T-cell (primary cell): Measurements from ENCODE around the gene RNF213. TPM values are rescaled to one million over a fixed set of nuclear protein-coding genes. Genes with fewer than 3 reads are reported as not detected.
A peak's percentile ranks its signal among the peaks of the same experiment; 100 is the strongest.

ENCODE experiments used
- ATAC-seq, 4 experiments: fragments of 200-7000 bp in 3 of 4; fragments of 150-1000 bp in 1 of 4; cut with Tn5 transposase; replicated peaks in 1 of 4; 1 replicate in 3 of 4; 2 replicates in 1 of 4; pipeline ENCODE4 v1.10.0; 2021; ENCODE audit warnings: moderate library complexity in 3 of 4, mild to moderate bottlenecking in 2 of 4, moderate number of reproducible peaks in 1 of 4
- CTCF ChIA-PET, 2 donors: fragments of 300-600 bp; sonication (Branson Sonifier 250); formaldehyde crosslinking; loops; one replicate each; lab custom pipeline; 2022; ENCODE audit warnings: antibody characterized with exemption in 2 of 2; lab: Charles Lee
- POLR2A ChIA-PET, 2 donors: fragments of 300-600 bp; sonication (Branson Sonifier 250); formaldehyde crosslinking; loops; one replicate each; lab custom pipeline; 2022; ENCODE audit warnings: antibody characterized with exemption in 2 of 2; lab: Charles Lee
- DNase-seq, 35 experiments: peaks; one replicate each; pipeline versions ENCODE4 v3.0.0 to v3.0.0-alpha.2; 2013 to 2023
- H3K27ac ChIP-seq: one replicate; pipeline ENCODE4 v1.5.1; 2013; ENCODE audit warnings: low read length
- H3K27me3 ChIP-seq, 2 experiments: replicated peaks in 1 of 2; 1 replicate in 1 of 2; 2 replicates in 1 of 2; pipeline versions ENCODE4 v1.6.1 to v1.7.0; 2013; ENCODE audit warnings: low read length in 1 of 2, mixed read lengths in 1 of 2; ENCODE audit not compliant: control insufficient read depth in 2 of 2, insufficient read depth in 2 of 2; ENCODE audit errors: extremely low read depth in 1 of 2
- H3K36me3 ChIP-seq, 2 donors: 1 replicate in 1 of 2; 2 replicates in 1 of 2; pipeline versions ENCODE4 v1.6.1 to v1.7.0; 2013; ENCODE audit warnings: low read length in 1 of 2; ENCODE audit not compliant: control insufficient read depth in 2 of 2, insufficient read depth in 1 of 2; ENCODE audit errors: extremely low read depth in 1 of 2
- H3K4me1 ChIP-seq, 2 experiments: 1 replicate in 1 of 2; 2 replicates in 1 of 2; pipeline versions ENCODE4 v1.6.1 to v1.7.0; 2013; ENCODE audit warnings: low read length in 2 of 2, mixed read lengths in 1 of 2; ENCODE audit not compliant: insufficient read depth in 2 of 2, control insufficient read depth in 1 of 2; ENCODE audit errors: extremely low read depth in 1 of 2
- H3K4me3 ChIP-seq, 2 donors: 1 replicate in 1 of 2; 2 replicates in 1 of 2; pipeline versions ENCODE4 v1.5.1 to v1.7.0; 2013; ENCODE audit warnings: mild to moderate bottlenecking in 2 of 2, low read length in 1 of 2, moderate library complexity in 1 of 2; ENCODE audit not compliant: control insufficient read depth in 1 of 2; ENCODE audit errors: extremely low read depth in 1 of 2
- H3K9me3 ChIP-seq: 2 replicates; pipeline ENCODE4 v1.7.0; 2013
- H3K27ac Mint-ChIP-seq, 2 donors: one replicate each; pipeline ENCODE4 v1.8.0; 2020 to 2021; ENCODE audit warnings: mild to moderate bottlenecking in 2 of 2, mixed read lengths in 2 of 2
- H3K27me3 Mint-ChIP-seq, 2 donors: one replicate each; pipeline ENCODE4 v1.8.0; 2021 to 2022; ENCODE audit warnings: mixed read lengths in 2 of 2
- H3K36me3 Mint-ChIP-seq: one replicate; pipeline ENCODE4 v1.8.0; 2021; ENCODE audit warnings: mixed read lengths
- H3K4me1 Mint-ChIP-seq, 3 donors: one replicate each; pipeline ENCODE4 v1.8.0; 2020 to 2022; ENCODE audit warnings: mixed read lengths in 3 of 3, mild to moderate bottlenecking in 1 of 3
- H3K4me3 Mint-ChIP-seq, 3 donors: one replicate each; pipeline ENCODE4 v1.8.0; 2020 to 2022; ENCODE audit warnings: mild to moderate bottlenecking in 3 of 3, mixed read lengths in 3 of 3, moderate library complexity in 3 of 3
- H3K9me3 Mint-ChIP-seq, 3 donors: one replicate each; pipeline ENCODE4 v1.8.0; 2020 to 2022; ENCODE audit warnings: mixed read lengths in 3 of 3
- WGBS: methylation state at CpG from one replicate; pipeline ENCODE4 v1.1.5; 2013; ENCODE audit warnings: missing lambda C conversion rate; ENCODE audit not compliant: insufficient coverage; 5-methylcytosine and 5-hydroxymethylcytosine counted together
- total RNA-seq, 35 experiments: library from RNA in 6 of 35; stranded (reverse) in 6 of 35; fragments of 120-200 nt in 1 of 35; gene quantifications; one replicate each; pipeline versions ENCODE4 v1.2.1 to v1.2.4 and lab custom pipeline; 2013 to 2026

Gene RNF213
- total RNA-seq, 5 donors from 2014 or later (not counting 1 experiment from before 2014, with no cell fraction given): 433 to 628 (median 590) TPM

DNA sequence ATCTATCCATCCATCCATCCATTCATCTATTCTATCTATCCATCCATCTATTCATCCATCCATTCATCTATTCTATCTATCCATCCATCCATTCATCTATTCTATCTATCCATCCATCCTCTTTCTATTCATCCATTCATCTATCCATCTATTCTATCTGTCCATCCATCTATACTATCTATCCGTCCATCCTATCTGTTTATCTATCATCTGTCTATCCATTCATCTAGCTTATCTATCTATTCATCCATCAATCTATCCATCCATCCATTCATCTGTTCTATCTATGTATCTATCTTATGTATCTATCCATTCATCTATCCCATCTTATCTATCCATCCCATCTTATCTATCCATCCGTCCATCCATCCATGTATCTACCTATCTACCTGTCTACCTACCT is 8.8 kb downstream of the RNF213 start:
- Histone ChIP-seq H3K4me1 (peaks cover 14 to 93% of the 10 kb centered on the region in 2 experiments), H3K9me3 (no peaks in the 10 kb centered on the region), H3K27me3 (no peaks in the 10 kb centered on the region), H3K27ac (peak overlapping the region; percentile 5), H3K36me3 (peaks cover 19 to 73% of the 10 kb centered on the region in 2 donors), H3K4me3 (no peak overlapping the region)
- ChIA-PET POLR2A (no interaction called here), CTCF (no interaction called here)
- H3K36me3 Mint-ChIP-seq: peaks cover 26% of the 10 kb centered on the region
- no peak overlapping the region for H3K27ac Mint-ChIP-seq
- H3K4me1 Mint-ChIP-seq: peaks cover 42 to 51% (median 46%) of the 10 kb centered on the region in 3 donors
- 86% methylated on average over 1 of the region's 2 CpGs for WGBS
- no peak overlapping the region for H3K4me3 Mint-ChIP-seq
- H3K27me3 Mint-ChIP-seq: no peaks in the 10 kb centered on the region
- no peak for ATAC-seq
- DNase-seq: no peak
- H3K9me3 Mint-ChIP-seq: no peaks in the 10 kb centered on the region

DNA sequence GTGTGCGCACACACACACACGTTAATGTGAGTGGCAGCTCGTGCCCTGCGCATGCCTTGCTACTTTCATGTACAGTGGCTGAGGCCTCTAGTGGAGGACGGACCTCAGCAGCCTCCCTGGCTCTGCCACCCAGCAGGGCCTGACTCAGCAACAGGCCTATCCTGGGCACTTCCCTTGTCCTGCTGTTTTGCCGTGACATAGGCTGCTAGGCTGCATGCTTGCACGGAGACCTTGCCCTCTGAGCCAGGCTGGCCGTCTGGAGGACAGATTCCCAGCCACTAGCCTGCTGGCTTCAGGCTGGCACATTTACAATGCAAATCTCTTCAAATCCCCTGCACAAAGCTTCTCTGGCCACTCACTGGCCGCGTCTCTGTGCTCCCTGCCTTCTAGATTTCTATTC is 9.5 kb downstream of the RNF213 start:
- Mint-ChIP-seq H3K4me1 (peaks cover 36 to 47% (median 42%) of the 10 kb centered on the region in 3 donors), H3K36me3 (peaks cover 22% of the 10 kb centered on the region), H3K4me3 (peak overlapping the region in 1 of 3 donors; percentile 26), H3K27ac (peak overlapping the region in 1 of 2 donors; percentile 89), H3K9me3 (no peaks in the 10 kb centered on the region), H3K27me3 (no peaks in the 10 kb centered on the region)
- POLR2A ChIA-PET: no interaction called here
- Histone ChIP-seq H3K4me3 (no peak overlapping the region), H3K27ac (no peak overlapping the region), H3K9me3 (no peaks in the 10 kb centered on the region), H3K4me1 (peaks cover 14 to 89% of the 10 kb centered on the region in 2 experiments), H3K36me3 (peaks cover 19 to 77% of the 10 kb centered on the region in 2 donors), H3K27me3 (no peaks in the 10 kb centered on the region)
- WGBS: 87% methylated on average over 10 of the region's 10 CpGs
- CTCF ChIA-PET: no interaction called here
- ATAC-seq: no peak
- DNase-seq: no peak

DNA sequence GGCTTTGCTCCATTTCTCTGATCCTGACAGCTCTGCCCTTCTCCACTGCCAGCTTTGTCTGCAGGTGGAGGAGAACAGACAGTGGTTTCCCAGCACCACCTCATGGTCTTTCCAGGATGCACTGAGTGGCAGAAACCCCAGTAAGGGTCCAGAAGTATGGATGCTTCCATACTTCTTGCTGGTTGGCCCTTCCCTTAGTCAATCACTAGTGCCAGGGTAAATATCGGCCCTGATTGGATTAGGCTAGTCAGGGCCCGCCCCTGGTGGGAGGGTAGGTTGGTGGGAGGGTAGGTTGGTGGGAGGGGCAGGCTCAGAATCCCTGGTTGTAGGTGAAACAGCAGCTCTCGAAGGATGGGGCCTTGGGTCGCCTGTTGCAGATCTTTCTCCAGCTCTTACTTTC is 10.2 kb downstream of the RNF213 start:
- ATAC-seq: peak; percentile 52 to 96 (median 59)
- Mint-ChIP-seq H3K36me3 (peaks cover 19% of the 10 kb centered on the region), H3K9me3 (no peaks in the 10 kb centered on the region), H3K4me1 (peaks cover 28 to 43% (median 39%) of the 10 kb centered on the region in 3 donors), H3K4me3 (peak overlapping the region in 2 of 3 donors; percentile 31 to 65), H3K27ac (peak overlapping the region; percentile 74 to 89), H3K27me3 (no peaks in the 10 kb centered on the region)
- Histone ChIP-seq H3K27me3 (no peaks in the 10 kb centered on the region), H3K4me3 (no peak overlapping the region), H3K4me1 (peaks cover 7 to 87% of the 10 kb centered on the region in 2 experiments), H3K9me3 (no peaks in the 10 kb centered on the region), H3K36me3 (peaks cover 19 to 83% of the 10 kb centered on the region in 2 donors), H3K27ac (peak overlapping the region; percentile 41)
- POLR2A ChIA-PET: no interaction called here
- 92% methylated on average over 3 of the region's 4 CpGs for WGBS
- peak in 22 of 35 experiments; percentile 16 to 61 (median 40) for DNase-seq
- CTCF ChIA-PET: interaction anchor here in 1 of 2 donors (0.6 kb wide), 1 partner anchor 321 kb away, joined by 3 read pairs; no protein-coding TSS in a partner anchor

GRCh38 chr17:80272366-80272765 is 11.7 kb downstream of the RNF213 start:
- Histone ChIP-seq H3K27me3 (no peaks in the 10 kb centered on the region), H3K4me3 (no peak overlapping the region), H3K9me3 (no peaks in the 10 kb centered on the region), H3K36me3 (peaks cover 17 to 87% of the 10 kb centered on the region in 2 donors), H3K4me1 (peaks cover 5 to 76% of the 10 kb centered on the region in 2 experiments), H3K27ac (no peak overlapping the region)
- ATAC-seq: no peak
- Mint-ChIP-seq H3K27ac (peak overlapping the region; percentile 71 to 79), H3K9me3 (no peaks in the 10 kb centered on the region), H3K36me3 (peaks cover 19% of the 10 kb centered on the region), H3K4me3 (peak overlapping the region; percentile 10 to 34 (median 21)), H3K27me3 (no peaks in the 10 kb centered on the region), H3K4me1 (peaks cover 27 to 38% (median 36%) of the 10 kb centered on the region in 3 donors)
- DNase-seq: no peak
- 100% methylated on average over 2 of the region's 10 CpGs for WGBS
- ChIA-PET POLR2A (no interaction called here), CTCF (interaction anchor here in 1 of 2 donors (0.6 kb wide), 1 partner anchor 1987 kb away, joined by 6 read pairs; no protein-coding TSS in a partner anchor)

- H3K27ac Mint-ChIP-seq: peak overlapping the region; percentile 82 to 87
- ChIA-PET CTCF (interaction anchor here in 1 of 2 donors (0.5 kb wide), 1 partner anchor 10 kb away, joined by 3 read pairs; no protein-coding TSS in a partner anchor), POLR2A (no interaction called here)
- no peaks in the 10 kb centered on the region for H3K9me3 Mint-ChIP-seq
- H3K27ac ChIP-seq: peak overlapping the region; percentile 58
- H3K36me3 ChIP-seq: peaks cover 13 to 85% of the 10 kb centered on the region in 2 donors
- H3K4me1 Mint-ChIP-seq: peaks cover 28 to 42% (median 40%) of the 10 kb centered on the region in 3 donors
- H3K27me3 ChIP-seq: no peaks in the 10 kb centered on the region
- no peaks in the 10 kb centered on the region for H3K9me3 ChIP-seq
- no peak overlapping the region for H3K4me3 ChIP-seq
- ATAC-seq (no peak), DNase-seq (no peak)
- WGBS: 100% methylated on average over 5 of the region's 9 CpGs
- peak overlapping the region; percentile 39 to 65 (median 56) for H3K4me3 Mint-ChIP-seq
- H3K4me1 ChIP-seq: peaks cover 2 to 75% of the 10 kb centered on the region in 2 experiments
- peaks cover 23% of the 10 kb centered on the region for H3K36me3 Mint-ChIP-seq
- no peaks in the 10 kb centered on the region for H3K27me3 Mint-ChIP-seq
These were observed 13.7 kb downstream of the RNF213 start for GRCh38 chr17:80274331-80274730.

- H3K4me1 Mint-ChIP-seq: peaks cover 35 to 47% (median 44%) of the 10 kb centered on the region in 3 donors
These were observed 14.3 kb downstream of the RNF213 start for GRCh38 chr17:80274871-80275449.

More at GRCh38 chr17:80274871-80275449, 14.3 kb downstream of the RNF213 start:
- no peaks in the 10 kb centered on the region for H3K27me3 Mint-ChIP-seq
- H3K27ac ChIP-seq: peak overlapping the region; percentile 2
- H3K4me3 ChIP-seq: no peak overlapping the region
- no peaks in the 10 kb centered on the region for H3K9me3 Mint-ChIP-seq
- 97% methylated on average over 3 of the region's 4 CpGs for WGBS
- CTCF ChIA-PET: no interaction called here
- H3K27me3 ChIP-seq: no peaks in the 10 kb centered on the region
- peak overlapping the region; percentile 5 to 23 for H3K27ac Mint-ChIP-seq
- peaks cover 27% of the 10 kb centered on the region for H3K36me3 Mint-ChIP-seq
- peak overlapping the region in 1 of 3 donors; percentile 22 for H3K4me3 Mint-ChIP-seq
- POLR2A ChIA-PET: no interaction called here
- H3K9me3 ChIP-seq: no peaks in the 10 kb centered on the region
- DNase-seq (no peak), ATAC-seq (no peak)
- peaks cover 2 to 73% of the 10 kb centered on the region in 2 experiments for H3K4me1 ChIP-seq
- peaks cover 17 to 82% of the 10 kb centered on the region in 2 donors for H3K36me3 ChIP-seq
